Left forelimb (tissue), 1 donor: ENCODE data around the gene KANK4.

Experiments used
- DNase-seq: peaks from one replicate; pipeline ENCODE4 v3.0.0-alpha.2; 2018; ENCODE audit warnings: low spot score

KANK4 gene

GRCh38 chr1:62318756-62319544, at the start of gene KANK4:
KANK4 (minus strand) TSS chr1:62319434; CDS start chr1:62281564, 37,870 bp downstream.
- DNase-seq: peak; percentile 68

- no peak for DNase-seq
Measured at GRCh38 chr1:62368989-62369388, 49.8 kb upstream of the KANK4 start.

GRCh38 chr1:62367005-62367557, 47.8 kb upstream of the KANK4 start:
- no peak for DNase-seq

- no peak for DNase-seq
Measured at GRCh38 chr1:62364721-62365120, 45.5 kb upstream of the KANK4 start.

- DNase-seq: no peak
Measured at GRCh38 chr1:62362926-62363325, 43.7 kb upstream of the KANK4 start.

GRCh38 chr1:62362061-62362917, 43.1 kb upstream of the KANK4 start:
- DNase-seq: no peak

GRCh38 chr1:62361431-62361830, 42.2 kb upstream of the KANK4 start:
- DNase-seq: no peak

GRCh38 chr1:62358665-62359373, 39.6 kb upstream of the KANK4 start:
- no peak for DNase-seq

GRCh38 chr1:62357916-62358315, 38.7 kb upstream of the KANK4 start:
- DNase-seq: no peak

GRCh38 chr1:62356257-62356835, 37.1 kb upstream of the KANK4 start:
- DNase-seq: no peak

GRCh38 chr1:62355095-62355494, 35.9 kb upstream of the KANK4 start:
- DNase-seq: no peak

- DNase-seq: no peak
Measured at GRCh38 chr1:62353853-62354252, 34.6 kb upstream of the KANK4 start.

- no peak for DNase-seq
Measured at GRCh38 chr1:62352387-62352786, 33.2 kb upstream of the KANK4 start.

GRCh38 chr1:62349470-62350233, 30.4 kb upstream of the KANK4 start:
- DNase-seq: no peak

GRCh38 chr1:62346886-62347285, 27.7 kb upstream of the KANK4 start:
- DNase-seq: peak; percentile 40

GRCh38 chr1:62343911-62344310, 24.7 kb upstream of the KANK4 start:
- no peak for DNase-seq

GRCh38 chr1:62342270-62342669, 23.0 kb upstream of the KANK4 start:
- DNase-seq: no peak

GRCh38 chr1:62341615-62342014, 22.4 kb upstream of the KANK4 start:
- DNase-seq: no peak

GRCh38 chr1:62341089-62341488, 21.9 kb upstream of the KANK4 start:
- no peak for DNase-seq

- DNase-seq: no peak
Measured at GRCh38 chr1:62337706-62338631, 18.7 kb upstream of the KANK4 start.
